WTC11 (cell line): ENCODE measurements around the gene P3H2. TPM values are rescaled to one million over a fixed set of nuclear protein-coding genes. Genes with fewer than 3 reads are reported as not detected.

ENCODE experiments used
- ATAC-seq: fragments of 200-7000 bp; cut with Tn5 transposase; 2 replicates; pipeline ENCODE4 v1.10.0; 2021; ENCODE audit warnings: mild to moderate bottlenecking, moderate library complexity
- CTCF ChIA-PET: fragments of 300-600 bp; sonication (Branson Sonifier 250); formaldehyde crosslinking; loops from one replicate; lab custom pipeline; 2021; ENCODE audit warnings: antibody characterized with exemption; lab: Charles Lee
- POLR2A ChIA-PET: fragments of 350-600 bp; sonication (Branson Sonifier 250); formaldehyde crosslinking; loops from one replicate; lab custom pipeline; 2021; ENCODE audit warnings: antibody characterized with exemption; lab: Charles Lee
- DNase-seq: peaks from one replicate; pipeline ENCODE4 v3.0.0; 2021; ENCODE audit warnings: low spot score
- H3K27ac Mint-ChIP-seq: 2 replicates; pipeline ENCODE4 v1.8.0; 2021; ENCODE audit warnings: mixed read lengths
- H3K27me3 Mint-ChIP-seq: 2 replicates; pipeline ENCODE4 v1.8.0; 2021; ENCODE audit warnings: low read depth, mild to moderate bottlenecking, moderate library complexity, mixed read lengths
- H3K36me3 Mint-ChIP-seq: 2 replicates; pipeline ENCODE4 v1.8.0; 2021; ENCODE audit warnings: mixed read lengths
- H3K4me1 Mint-ChIP-seq: 2 replicates; pipeline ENCODE4 v1.8.0; 2022; ENCODE audit warnings: mixed read lengths
- H3K4me3 Mint-ChIP-seq: 2 replicates; pipeline ENCODE4 v1.8.0; 2021; ENCODE audit warnings: mild to moderate bottlenecking, moderate library complexity, mixed read lengths
- H3K9me3 Mint-ChIP-seq: 2 replicates; pipeline ENCODE4 v1.8.0; 2021; ENCODE audit warnings: mixed read lengths
- AR ChIP-seq: fragments of 250-450 bp; sonication (Bioruptor Pico); IDR thresholded peaks from 2 replicates; pipeline ENCODE4 v1.9.0; 2021; ENCODE audit warnings: mild to moderate bottlenecking
- ATF1 ChIP-seq: sonication (generic); formaldehyde crosslinking; IDR thresholded peaks from 2 replicates; pipeline ENCODE4 v1.8.1; 2023; ENCODE audit warnings: mild to moderate bottlenecking, moderate library complexity, missing genetic modification reagents
- ATF3 ChIP-seq: sonication (generic); formaldehyde crosslinking; conservative IDR thresholded peaks from 2 replicates; pipeline ENCODE4 v1.8.1; 2022; ENCODE audit warnings: mild to moderate bottlenecking, missing genetic modification reagents
- E2F5 ChIP-seq: sonication (generic); formaldehyde crosslinking; IDR thresholded peaks from 2 replicates; pipeline ENCODE4 v1.8.1; 2022; ENCODE audit warnings: mild to moderate bottlenecking, moderate library complexity, missing genetic modification reagents
- FOXJ3 ChIP-seq: sonication (generic); formaldehyde crosslinking; IDR thresholded peaks from 2 replicates; pipeline ENCODE4 v1.9.0; 2021; ENCODE audit warnings: missing genetic modification reagents, mild to moderate bottlenecking, borderline replicate concordance
- MAX ChIP-seq: sonication (generic); formaldehyde crosslinking; IDR thresholded peaks from 2 replicates; pipeline ENCODE4 v1.8.0; 2022; ENCODE audit warnings: mild to moderate bottlenecking, missing genetic modification reagents
- NFATC4 ChIP-seq: fragments of 250-450 bp; sonication (Bioruptor Pico); IDR thresholded peaks from 2 replicates; pipeline ENCODE4 v1.9.0; 2021; ENCODE audit warnings: mild to moderate bottlenecking
- PREB ChIP-seq: sonication (generic); formaldehyde crosslinking; IDR thresholded peaks from 2 replicates; pipeline ENCODE4 v1.8.1; 2022; ENCODE audit warnings: mild to moderate bottlenecking, missing genetic modification reagents, moderate library complexity, borderline replicate concordance
- PRRX2 ChIP-seq: fragments of 250-450 bp; sonication (Bioruptor Pico); IDR thresholded peaks from 2 replicates; pipeline ENCODE4 v1.8.0; 2021; ENCODE audit warnings: mild to moderate bottlenecking
- SMAD3 ChIP-seq: sonication (generic); formaldehyde crosslinking; IDR thresholded peaks from 2 replicates; pipeline ENCODE4 v1.8.0; 2022; ENCODE audit warnings: missing genetic modification reagents, mild to moderate bottlenecking, borderline replicate concordance
- ZBTB43 ChIP-seq: sonication (generic); formaldehyde crosslinking; IDR thresholded peaks from 2 replicates; pipeline ENCODE4 v1.8.1; 2023; ENCODE audit warnings: mild to moderate bottlenecking, missing genetic modification reagents
- ZNF263 ChIP-seq: sonication (generic); formaldehyde crosslinking; IDR thresholded peaks from 2 replicates; pipeline ENCODE4 v1.8.1; 2022; ENCODE audit warnings: low read depth, mild to moderate bottlenecking, moderate library complexity, missing genetic modification reagents
- ZNF317 ChIP-seq: sonication (generic); formaldehyde crosslinking; IDR thresholded peaks from 2 replicates; pipeline ENCODE4 v1.8.1; 2023; ENCODE audit warnings: low read depth, mild to moderate bottlenecking, moderate library complexity, missing genetic modification reagents, borderline replicate concordance
- total RNA-seq: library from RNA; stranded (reverse); gene quantifications from 3 replicates; pipeline ENCODE4 v1.2.3, GENCODE V29; 2021
- TF ChIP-seq, protein P1 (sequence below): sonication (generic); formaldehyde crosslinking; IDR thresholded peaks from 2 replicates; pipeline ENCODE4 v1.8.0; 2023; ENCODE audit warnings: missing genetic modification reagents, mild to moderate bottlenecking, borderline replicate concordance

The P3H2 gene
- total RNA-seq, 1 experiment from 2014 or later, result 29.4 TPM

- CTCF ChIA-PET, result no interaction called here
- DNase-seq (no peak), ATAC-seq (no peak)
- Mint-ChIP-seq H3K27ac (no peak overlapping the region), H3K36me3 (no peaks in the 10 kb centered on the region), H3K9me3 (no peaks in the 10 kb centered on the region), H3K4me3 (no peak overlapping the region), H3K4me1 (peaks cover 63% of the 10 kb centered on the region), H3K27me3 (no peaks in the 10 kb centered on the region)
- POLR2A ChIA-PET, result no interaction called here
- TF ChIP-seq ZNF317 (no peak), MAX (no peak), SMAD3 (CRISPR knock-in tag) (no peak), NFATC4 (CRISPR knock-in tag) (no peak), FOXJ3 (CRISPR knock-in tag) (no peak), ZNF263 (CRISPR knock-in tag) (no peak), ATF1 (no peak), PREB (no peak), AR (CRISPR knock-in tag) (no peak), ATF3 (no peak), ZBTB43 (CRISPR knock-in tag) (no peak)
- TF ChIP-seq, protein P1, sequence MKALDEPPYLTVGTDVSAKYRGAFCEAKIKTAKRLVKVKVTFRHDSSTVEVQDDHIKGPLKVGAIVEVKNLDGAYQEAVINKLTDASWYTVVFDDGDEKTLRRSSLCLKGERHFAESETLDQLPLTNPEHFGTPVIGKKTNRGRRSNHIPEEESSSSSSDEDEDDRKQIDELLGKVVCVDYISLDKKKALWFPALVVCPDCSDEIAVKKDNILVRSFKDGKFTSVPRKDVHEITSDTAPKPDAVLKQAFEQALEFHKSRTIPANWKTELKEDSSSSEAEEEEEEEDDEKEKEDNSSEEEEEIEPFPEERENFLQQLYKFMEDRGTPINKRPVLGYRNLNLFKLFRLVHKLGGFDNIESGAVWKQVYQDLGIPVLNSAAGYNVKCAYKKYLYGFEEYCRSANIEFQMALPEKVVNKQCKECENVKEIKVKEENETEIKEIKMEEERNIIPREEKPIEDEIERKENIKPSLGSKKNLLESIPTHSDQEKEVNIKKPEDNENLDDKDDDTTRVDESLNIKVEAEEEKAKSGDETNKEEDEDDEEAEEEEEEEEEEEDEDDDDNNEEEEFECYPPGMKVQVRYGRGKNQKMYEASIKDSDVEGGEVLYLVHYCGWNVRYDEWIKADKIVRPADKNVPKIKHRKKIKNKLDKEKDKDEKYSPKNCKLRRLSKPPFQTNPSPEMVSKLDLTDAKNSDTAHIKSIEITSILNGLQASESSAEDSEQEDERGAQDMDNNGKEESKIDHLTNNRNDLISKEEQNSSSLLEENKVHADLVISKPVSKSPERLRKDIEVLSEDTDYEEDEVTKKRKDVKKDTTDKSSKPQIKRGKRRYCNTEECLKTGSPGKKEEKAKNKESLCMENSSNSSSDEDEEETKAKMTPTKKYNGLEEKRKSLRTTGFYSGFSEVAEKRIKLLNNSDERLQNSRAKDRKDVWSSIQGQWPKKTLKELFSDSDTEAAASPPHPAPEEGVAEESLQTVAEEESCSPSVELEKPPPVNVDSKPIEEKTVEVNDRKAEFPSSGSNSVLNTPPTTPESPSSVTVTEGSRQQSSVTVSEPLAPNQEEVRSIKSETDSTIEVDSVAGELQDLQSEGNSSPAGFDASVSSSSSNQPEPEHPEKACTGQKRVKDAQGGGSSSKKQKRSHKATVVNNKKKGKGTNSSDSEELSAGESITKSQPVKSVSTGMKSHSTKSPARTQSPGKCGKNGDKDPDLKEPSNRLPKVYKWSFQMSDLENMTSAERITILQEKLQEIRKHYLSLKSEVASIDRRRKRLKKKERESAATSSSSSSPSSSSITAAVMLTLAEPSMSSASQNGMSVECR, result no peak
Measured at GRCh38 chr3:190055773-190056172, 64.9 kb downstream of the P3H2 start.

DNA sequence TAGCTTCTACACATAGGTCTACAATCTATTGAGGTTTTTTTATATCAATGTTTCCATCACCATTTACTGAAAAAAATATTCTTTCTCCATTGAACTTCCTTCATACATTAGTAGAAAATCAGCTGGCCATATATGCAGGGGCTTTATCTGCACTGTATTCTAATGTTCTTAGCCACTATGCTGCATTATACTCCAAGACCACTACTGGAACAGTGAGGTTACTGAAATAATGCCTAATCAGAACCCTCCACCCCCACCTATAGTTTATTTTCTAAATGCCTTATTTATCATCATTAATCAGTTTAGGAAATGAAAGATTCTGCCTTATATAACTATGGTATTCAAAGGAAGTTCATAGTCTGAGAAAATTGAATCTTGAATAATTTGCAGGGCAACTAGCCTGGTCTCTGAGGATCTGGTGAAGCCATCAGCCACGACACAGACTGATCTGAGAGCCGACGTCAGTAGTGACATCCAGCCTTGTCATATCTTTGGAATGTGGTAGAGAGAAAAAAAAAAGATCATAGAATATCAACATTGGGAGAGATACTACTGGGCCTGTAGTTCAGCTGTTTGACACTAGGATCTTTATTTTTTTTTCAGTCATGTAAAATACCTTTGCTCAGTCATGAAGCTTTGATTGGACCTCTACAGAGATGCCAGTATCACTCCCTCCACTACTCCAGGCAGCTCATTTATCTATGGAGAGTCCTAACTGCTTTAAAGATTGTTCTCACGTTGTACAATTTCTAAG lies 66.6 kb downstream of the P3H2 start:
- H3K27ac Mint-ChIP-seq, result peak overlapping the region; percentile 10; the same call in 1 of the 2 replicates
- no peaks in the 10 kb centered on the region for H3K9me3 Mint-ChIP-seq
- peaks cover 74% of the 10 kb centered on the region for H3K4me1 Mint-ChIP-seq
- ChIA-PET POLR2A (interaction anchor here (0.7 kb wide), 1 partner anchor 693 kb away, joined by 5 read pairs; no protein-coding TSS in a partner anchor), CTCF (interaction anchor here (0.9 to 1.7 kb wide), 3 partner anchors 8 to 93 kb away, joined by 3 to 11 read pairs (median 7); no protein-coding TSS in a partner anchor)
- no peak overlapping the region for H3K4me3 Mint-ChIP-seq
- DNase-seq (no peak), ATAC-seq (no peak)
- H3K36me3 Mint-ChIP-seq, result no peaks in the 10 kb centered on the region
- TF ChIP-seq PRRX2 (no peak), ZNF317 (no peak), E2F5 (CRISPR knock-in tag) (no peak)
- TF ChIP-seq, protein P1, result no peak
- TF ChIP-seq, all 79 proteins: peak for 0
- no peaks in the 10 kb centered on the region for H3K27me3 Mint-ChIP-seq
